SHP77 treated with DMSO at 0.1 percent for 48 hours (cell line): ENCODE results near the gene BTBD10.

Experiments
- DNase-seq: peaks from one replicate; lab custom pipeline; 2025; lab: John Stamatoyannopoulos, UW

Gene BTBD10

GRCh38 chr11:13462901-13463778, at the start of gene BTBD10:
Gene BTBD10 (minus strand): TSS chr11:13463222. CDS start chr11:13445124, 18,098 bp downstream.
- peak; percentile 3 for DNase-seq

GRCh38 chr11:13503393-13503792, 40.4 kb upstream of the BTBD10 start:
- no peak for DNase-seq

- DNase-seq, result no peak
These were observed 39.5 kb upstream of the BTBD10 start for GRCh38 chr11:13502492-13502891.

- DNase-seq, result no peak
These were observed 32.9 kb upstream of the BTBD10 start, which contains the start of gene PTH for GRCh38 chr11:13495929-13496328. Gene PTH (minus strand): TSS chr11:13495997. CDS start chr11:13492855, 3,142 bp downstream.

- no peak for DNase-seq
These were observed 31.0 kb upstream of the BTBD10 start for GRCh38 chr11:13494051-13494450.

- DNase-seq, result no peak
These were observed 24.6 kb upstream of the BTBD10 start for GRCh38 chr11:13487661-13488030.

GRCh38 chr11:13486926-13487660, 24.1 kb upstream of the BTBD10 start:
- no peak for DNase-seq

GRCh38 chr11:13480198-13480597, 17.2 kb upstream of the BTBD10 start:
- DNase-seq, result no peak

GRCh38 chr11:13479688-13480087, 16.7 kb upstream of the BTBD10 start:
- no peak for DNase-seq

GRCh38 chr11:13475091-13475490, 12.1 kb upstream of the BTBD10 start:
- DNase-seq, result no peak

GRCh38 chr11:13473013-13473722, 10.1 kb upstream of the BTBD10 start:
- no peak for DNase-seq

- no peak for DNase-seq
These were observed 5.7 kb upstream of the BTBD10 start for GRCh38 chr11:13468750-13469149.

GRCh38 chr11:13465909-13466371, 2.9 kb upstream of the BTBD10 start:
- peak; percentile 0 for DNase-seq

- no peak for DNase-seq
These were observed 813 bp upstream of the BTBD10 start for GRCh38 chr11:13463779-13464290.

GRCh38 chr11:13462311-13462900, 616 bp downstream of the BTBD10 start:
- DNase-seq, result no peak

GRCh38 chr11:13461291-13461690, 1.7 kb downstream of the BTBD10 start:
- no peak for DNase-seq

GRCh38 chr11:13450832-13451397, 12.1 kb downstream of the BTBD10 start:
- no peak for DNase-seq

GRCh38 chr11:13449522-13449921, 13.5 kb downstream of the BTBD10 start:
- no peak for DNase-seq

GRCh38 chr11:13448876-13449275, 14.1 kb downstream of the BTBD10 start:
- no peak for DNase-seq

- DNase-seq, result no peak
These were observed 16.6 kb downstream of the BTBD10 start for GRCh38 chr11:13446444-13446843.

- no peak for DNase-seq
These were observed 17.4 kb downstream of the BTBD10 start for GRCh38 chr11:13445588-13445987.
